GM18951 (cell line): ENCODE measurements around the gene AGO1.
"Not testable (repeated sequence)": the region's sequence is repeated elsewhere in the genome, so short reads cannot be mapped to it uniquely, and the experiment has no call there.

Experiments
- POLR2A ChIP-seq: IDR thresholded peaks from 4 replicates; pipeline ENCODE4 v1.6.1; 2011; ENCODE audit warnings: mild to moderate bottlenecking; ENCODE audit not compliant: insufficient read length, insufficient read depth; ENCODE audit errors: extremely low read depth
- in situ Hi-C: fragments of 300-500 bp; cut with MboI; formaldehyde crosslinking; loops from one replicate; pipeline ENCODE4 v1.12.0; 2022; ENCODE audit warnings: low sequenced_read_pairs, mixed read lengths, inconsistent platforms; ENCODE audit not compliant: unreplicated experiment

Gene AGO1

DNA sequence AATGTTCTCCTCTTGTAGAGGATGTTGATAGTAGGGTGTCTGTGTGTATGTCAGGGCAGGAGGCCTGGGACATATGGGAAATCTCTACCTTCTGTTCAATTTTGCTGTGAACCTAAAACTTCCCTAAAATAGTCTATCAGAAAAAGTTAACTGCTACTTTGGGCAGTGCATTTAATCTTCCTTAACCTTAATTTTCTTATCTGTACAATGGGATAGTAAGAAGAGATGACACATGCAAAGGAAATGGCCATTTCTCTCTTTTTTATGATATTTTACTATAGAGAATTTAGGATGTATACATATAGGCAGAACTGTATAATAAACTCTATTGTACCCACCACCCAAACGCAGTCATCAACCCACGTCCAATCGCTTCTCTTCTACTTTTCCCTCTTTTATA lies 56.5 kb downstream of the AGO1 start:
- in situ Hi-C loops, result no loop called here
- TF ChIP-seq POLR2A, result no peak

- in situ Hi-C loops, result no loop called here
- TF ChIP-seq POLR2A, result no peak
Measured at GRCh38 chr1:35945327-35945726, 62.3 kb downstream of the AGO1 start.

- no peak for TF ChIP-seq POLR2A
- in situ Hi-C loops, result no loop called here
Measured at GRCh38 chr1:35947547-35947946, 64.5 kb downstream of the AGO1 start.

DNA sequence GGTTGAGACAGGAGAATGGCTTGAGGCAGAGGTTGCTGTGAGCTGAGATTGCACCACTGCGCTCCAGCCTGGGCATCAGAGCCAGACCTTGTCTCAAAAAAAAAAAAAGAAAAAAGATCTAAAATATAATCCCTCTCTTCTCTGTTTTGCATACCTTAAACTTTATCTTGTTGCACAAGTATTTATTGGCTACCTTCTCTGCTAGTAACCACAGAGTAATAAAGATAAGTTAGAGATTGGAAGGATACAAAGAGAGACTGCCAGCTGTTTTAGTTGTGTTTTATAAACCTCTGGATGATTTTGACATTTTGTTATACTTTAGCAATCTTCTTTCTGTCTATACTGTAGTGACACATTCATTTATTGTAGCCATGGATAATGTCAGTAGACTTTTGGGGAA lies 75.5 kb downstream of the AGO1 start:
- in situ Hi-C loops, result no loop called here
- no peak for TF ChIP-seq POLR2A

DNA sequence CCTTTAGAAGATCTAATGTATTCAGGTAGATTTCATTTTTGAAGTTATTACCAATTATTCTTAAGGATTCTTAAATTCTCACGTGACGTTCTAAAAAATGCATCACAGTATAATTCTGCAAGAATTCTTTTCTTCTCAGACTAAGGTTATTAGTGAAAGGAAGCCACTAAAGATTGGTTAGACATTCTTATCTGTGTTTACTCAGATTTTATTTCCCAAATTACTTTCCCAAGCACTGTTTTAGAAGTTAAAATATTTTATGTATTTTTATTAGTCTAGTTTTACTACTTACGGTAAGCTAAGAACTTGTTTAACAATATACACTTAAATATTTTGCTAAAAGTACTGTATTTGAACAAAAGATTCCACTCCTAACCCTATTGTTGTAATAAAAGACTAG lies 76.3 kb downstream of the AGO1 start:
- TF ChIP-seq POLR2A, result no peak
- in situ Hi-C loops, result no loop called here

DNA sequence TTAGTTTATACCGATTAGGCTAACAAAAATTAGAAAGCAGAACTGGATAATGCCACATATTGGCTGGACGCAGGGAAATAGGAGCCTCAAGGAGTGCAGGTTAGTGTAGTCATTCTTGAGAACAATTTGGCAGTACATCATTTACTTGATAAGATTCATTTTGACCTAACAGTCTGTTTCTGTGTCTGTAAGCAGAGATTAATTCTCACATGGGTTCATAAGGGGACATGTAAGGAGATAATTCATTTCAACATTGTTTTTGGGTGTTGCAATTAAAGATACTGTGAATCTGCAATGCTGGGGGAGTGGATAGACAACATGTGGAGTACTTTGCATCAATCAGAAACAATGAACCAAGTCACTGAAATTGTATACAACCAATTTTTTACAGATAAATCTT lies 79.9 kb downstream of the AGO1 start:
- in situ Hi-C loops, result no loop called here
- TF ChIP-seq POLR2A, result no peak

GRCh38 chr1:35964277-35964676 lies 81.3 kb downstream of the AGO1 start:
- in situ Hi-C loops, result not testable (repeated sequence)

DNA sequence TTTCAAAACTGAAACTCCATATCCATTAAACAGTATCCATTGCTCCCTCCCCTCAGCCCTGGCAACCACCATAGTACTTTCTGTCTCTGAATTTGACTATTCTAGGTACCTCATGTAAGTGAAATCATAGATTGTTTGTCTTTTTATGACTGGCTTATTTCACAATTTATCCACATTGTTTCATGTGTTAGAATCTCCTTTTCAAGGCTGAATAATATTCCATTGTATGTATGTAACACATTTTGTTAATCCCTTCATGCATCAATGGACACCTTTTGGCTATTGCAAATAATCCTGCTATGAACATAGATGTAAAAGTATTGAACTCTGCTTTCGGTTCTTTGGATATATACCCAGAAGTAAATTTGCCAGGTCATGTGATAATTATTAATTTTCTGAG lies 85.4 kb downstream of the AGO1 start:
- in situ Hi-C loops, result no loop called here
- no peak for TF ChIP-seq POLR2A

- in situ Hi-C loops, result no loop called here
- no peak for TF ChIP-seq POLR2A
Measured at GRCh38 chr1:35971601-35972000, 88.6 kb downstream of the AGO1 start.

- in situ Hi-C loops, result not testable (repeated sequence)
Measured at GRCh38 chr1:35972631-35973030, 89.6 kb downstream of the AGO1 start.

- in situ Hi-C loops, result no loop called here
- no peak for TF ChIP-seq POLR2A
Measured at GRCh38 chr1:35980090-35980489, 97.1 kb downstream of the AGO1 start.
